ENCODE measurements around the gene PAX8.

PAX8 gene

DNA sequence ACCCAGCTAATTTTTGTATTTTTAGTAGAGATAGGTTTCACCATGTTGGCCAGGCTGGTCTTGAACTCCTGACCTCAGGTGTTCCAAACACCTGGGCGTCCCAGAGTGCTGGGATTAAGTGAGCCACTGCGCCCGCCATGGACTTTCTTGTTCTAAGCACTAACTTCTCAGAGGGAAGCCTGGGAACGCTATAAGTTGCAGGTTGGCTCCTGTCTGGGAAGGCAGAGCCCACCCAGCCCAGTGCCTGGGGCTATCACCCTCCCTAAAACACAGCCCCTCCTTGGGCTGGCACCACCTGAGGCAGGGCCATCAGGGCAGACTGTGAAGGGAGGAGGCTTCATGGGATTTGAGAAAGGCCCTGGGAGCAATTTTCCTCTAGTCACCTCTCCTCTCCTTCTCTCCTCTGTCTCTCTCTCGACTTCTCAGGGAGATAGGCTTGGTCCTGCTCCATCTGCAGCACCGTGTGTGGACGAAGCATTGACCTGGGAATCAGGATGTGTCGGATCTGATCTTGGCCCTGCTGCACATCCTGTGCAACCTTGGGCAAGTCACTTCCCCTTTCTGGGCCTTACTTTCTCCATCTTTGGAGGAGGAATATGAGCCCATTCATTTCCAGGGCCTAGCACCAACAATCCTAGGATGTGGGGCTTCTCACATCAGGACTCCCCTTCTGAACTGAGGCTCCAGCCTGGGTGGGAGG is 94.0 kb downstream of the PAX8 start:
- no peaks in the 10 kb centered on the region for H3K9me3 ChIP-seq (ENCODE audit: control insufficient read depth, low read length)
- H3K4me1 ChIP-seq (ENCODE audit: control insufficient read depth, insufficient read depth, low read length): peaks cover 8% of the 10 kb centered on the region
- H3K36me3 ChIP-seq (ENCODE audit: control insufficient read depth, insufficient read depth, low read length, severe bottlenecking): no peaks in the 10 kb centered on the region
- no peak for DNase-seq (ENCODE audit: low read depth)
- no peak overlapping the region for H3K4me3 ChIP-seq (ENCODE audit: low read length)
- no peaks in the 10 kb centered on the region for H3K27me3 ChIP-seq (replicated peaks; ENCODE audit: control insufficient read depth, insufficient read depth, low read length)
- H3K9ac ChIP-seq (ENCODE audit: low read length): no peak overlapping the region

DNA sequence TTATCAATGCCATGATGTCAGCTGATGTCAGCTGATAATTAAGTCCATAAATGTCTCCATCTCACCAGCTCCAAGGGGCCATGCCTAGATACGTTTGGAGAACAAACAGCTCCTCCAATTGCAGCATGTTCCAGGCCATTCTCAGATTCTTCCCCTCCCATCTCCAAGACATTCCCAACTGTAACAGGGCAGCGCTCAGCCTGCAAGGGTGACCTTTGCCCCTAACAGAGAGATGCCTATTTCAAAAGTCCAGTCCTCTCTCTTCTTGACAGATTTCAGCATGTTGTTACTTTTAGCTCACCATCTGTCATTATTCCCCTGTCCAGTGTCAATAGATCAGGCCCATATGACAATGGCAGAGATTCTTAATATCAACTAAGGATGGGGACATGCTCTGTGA is 95.0 kb downstream of the PAX8 start:
- no peak for DNase-seq (ENCODE audit: low read depth)
- Histone ChIP-seq H3K4me1 (ENCODE audit: control insufficient read depth, insufficient read depth, low read length) (peaks cover 8% of the 10 kb centered on the region), H3K9me3 (ENCODE audit: control insufficient read depth, low read length) (no peaks in the 10 kb centered on the region)

DNA sequence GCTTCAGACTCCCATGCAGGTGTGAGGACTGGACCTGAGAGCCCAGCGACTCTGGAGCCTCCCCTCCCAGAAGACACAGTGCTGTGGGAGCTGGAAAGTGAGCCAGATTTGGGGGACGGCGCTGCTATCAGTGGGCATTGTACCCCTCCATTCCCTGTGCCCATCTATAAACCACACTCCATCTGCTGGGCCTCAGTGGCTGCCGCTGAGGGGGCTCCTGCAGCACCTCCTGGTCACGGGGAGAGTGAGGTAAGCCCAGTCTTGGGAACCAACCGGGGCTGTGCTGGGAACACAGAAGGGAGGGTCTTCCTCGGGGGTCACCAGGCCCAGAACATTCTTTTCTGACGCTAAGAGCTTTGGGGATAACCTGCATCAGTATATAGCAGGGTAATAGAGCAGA is 95.5 kb downstream of the PAX8 start:
- Histone ChIP-seq H3K36me3 (ENCODE audit: control insufficient read depth, insufficient read depth, low read length, severe bottlenecking) (no peaks in the 10 kb centered on the region), H3K4me3 (ENCODE audit: low read length) (no peak overlapping the region), H3K4me1 (ENCODE audit: control insufficient read depth, insufficient read depth, low read length) (peaks cover 8% of the 10 kb centered on the region), H3K9ac (ENCODE audit: low read length) (no peak overlapping the region), H3K27me3 (replicated peaks; ENCODE audit: control insufficient read depth, insufficient read depth, low read length) (no peaks in the 10 kb centered on the region), H3K9me3 (ENCODE audit: control insufficient read depth, low read length) (no peaks in the 10 kb centered on the region)
- DNase-seq (ENCODE audit: low read depth): no peak

More for the DNA sequence above, 95.0 kb downstream of the PAX8 start:
- Histone ChIP-seq H3K36me3 (ENCODE audit: control insufficient read depth, insufficient read depth, low read length, severe bottlenecking) (no peaks in the 10 kb centered on the region), H3K27me3 (replicated peaks; ENCODE audit: control insufficient read depth, insufficient read depth, low read length) (no peaks in the 10 kb centered on the region), H3K4me3 (ENCODE audit: low read length) (no peak overlapping the region), H3K9ac (ENCODE audit: low read length) (no peak overlapping the region)

DNA sequence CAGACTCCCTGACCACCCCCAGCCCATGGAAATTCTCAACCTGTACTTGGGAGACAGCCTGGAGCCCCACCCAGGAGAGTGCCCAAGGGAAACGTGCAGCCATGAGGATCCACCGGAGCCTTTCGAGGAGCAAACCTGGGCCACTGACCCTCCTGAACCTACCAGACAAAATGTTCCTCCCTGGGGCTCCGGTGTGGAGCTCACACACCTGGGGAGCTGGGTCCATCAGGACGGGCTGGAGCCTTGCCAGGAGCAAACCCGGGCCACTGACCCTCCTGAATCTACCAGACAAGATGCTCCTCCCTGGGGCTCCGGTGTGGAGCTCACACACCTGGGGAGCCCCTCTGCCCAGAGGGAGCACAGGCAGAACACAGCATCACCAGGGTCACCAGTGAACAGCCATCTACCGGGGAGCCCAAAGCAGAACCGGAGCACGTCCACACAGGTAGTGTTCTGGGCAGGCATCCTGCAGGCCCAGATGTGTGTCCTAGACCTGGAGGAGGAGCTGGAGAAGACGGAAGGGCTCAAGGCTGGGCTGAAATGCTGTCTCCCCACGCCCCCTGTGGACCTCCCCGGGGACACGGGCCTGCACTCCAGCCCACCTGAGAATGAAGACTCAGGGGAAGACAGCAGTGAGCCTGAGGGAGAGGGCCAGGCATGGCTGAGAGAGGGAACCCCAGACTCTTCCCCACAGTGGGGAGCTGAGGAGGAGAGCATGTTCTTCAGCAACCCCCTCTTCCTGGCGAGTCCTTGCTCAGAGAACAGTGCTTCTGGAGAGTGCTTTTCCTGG is 96.1 kb downstream of the PAX8 start:
- Histone ChIP-seq H3K27me3 (replicated peaks; ENCODE audit: control insufficient read depth, insufficient read depth, low read length) (no peaks in the 10 kb centered on the region), H3K36me3 (ENCODE audit: control insufficient read depth, insufficient read depth, low read length, severe bottlenecking) (no peaks in the 10 kb centered on the region), H3K9me3 (ENCODE audit: control insufficient read depth, low read length) (no peaks in the 10 kb centered on the region), H3K9ac (ENCODE audit: low read length) (no peak overlapping the region), H3K4me1 (ENCODE audit: control insufficient read depth, insufficient read depth, low read length) (peaks cover 8% of the 10 kb centered on the region), H3K4me3 (ENCODE audit: low read length) (no peak overlapping the region)
- DNase-seq (ENCODE audit: low read depth): no peak

DNA sequence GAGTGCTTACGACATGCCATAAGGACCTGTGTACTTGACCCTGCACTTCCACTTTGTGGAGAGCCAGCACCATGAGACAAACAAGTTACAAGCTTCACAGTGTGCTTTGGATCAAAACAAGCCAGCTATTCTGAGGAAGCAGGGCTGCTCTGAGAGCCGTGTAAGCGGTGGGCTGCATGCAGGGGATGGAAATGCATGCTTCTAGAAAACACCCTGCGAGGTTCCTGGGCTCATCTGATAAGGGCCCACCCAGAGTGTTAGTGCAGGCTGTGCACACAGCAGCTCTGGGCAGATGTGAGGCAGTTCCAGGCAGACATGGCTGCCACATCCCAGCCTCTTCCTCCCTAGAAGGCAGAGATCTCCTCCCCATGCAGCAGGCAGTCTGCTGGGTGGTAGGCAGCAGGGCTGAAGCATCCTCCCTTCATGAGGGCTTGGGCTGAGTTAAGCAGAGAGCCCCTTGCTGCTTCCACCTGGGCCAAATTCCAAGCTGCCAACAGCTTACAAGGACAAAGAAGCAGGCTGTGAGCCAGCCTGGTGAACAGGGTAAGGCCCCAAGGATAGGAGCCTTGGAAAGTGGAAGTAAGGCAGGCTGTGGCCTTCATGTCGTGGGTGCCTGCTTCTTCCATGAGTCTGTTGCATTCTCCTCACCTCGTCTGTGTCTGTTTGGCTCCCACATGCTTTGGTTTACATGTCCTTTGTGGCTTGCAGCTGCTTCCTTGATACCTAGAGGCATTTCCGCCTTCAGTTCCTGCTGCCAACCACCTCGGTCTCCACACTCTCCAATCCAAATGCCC is 97.3 kb downstream of the PAX8 start:
- Histone ChIP-seq H3K9me3 (ENCODE audit: control insufficient read depth, low read length) (no peaks in the 10 kb centered on the region), H3K27me3 (replicated peaks; ENCODE audit: control insufficient read depth, insufficient read depth, low read length) (peaks cover under 1% of the 10 kb centered on the region), H3K4me1 (ENCODE audit: control insufficient read depth, insufficient read depth, low read length) (peaks cover 8% of the 10 kb centered on the region), H3K36me3 (ENCODE audit: control insufficient read depth, insufficient read depth, low read length, severe bottlenecking) (no peaks in the 10 kb centered on the region), H3K4me3 (ENCODE audit: low read length) (no peak overlapping the region), H3K9ac (ENCODE audit: low read length) (no peak overlapping the region)
- no peak for DNase-seq (ENCODE audit: low read depth)

DNA sequence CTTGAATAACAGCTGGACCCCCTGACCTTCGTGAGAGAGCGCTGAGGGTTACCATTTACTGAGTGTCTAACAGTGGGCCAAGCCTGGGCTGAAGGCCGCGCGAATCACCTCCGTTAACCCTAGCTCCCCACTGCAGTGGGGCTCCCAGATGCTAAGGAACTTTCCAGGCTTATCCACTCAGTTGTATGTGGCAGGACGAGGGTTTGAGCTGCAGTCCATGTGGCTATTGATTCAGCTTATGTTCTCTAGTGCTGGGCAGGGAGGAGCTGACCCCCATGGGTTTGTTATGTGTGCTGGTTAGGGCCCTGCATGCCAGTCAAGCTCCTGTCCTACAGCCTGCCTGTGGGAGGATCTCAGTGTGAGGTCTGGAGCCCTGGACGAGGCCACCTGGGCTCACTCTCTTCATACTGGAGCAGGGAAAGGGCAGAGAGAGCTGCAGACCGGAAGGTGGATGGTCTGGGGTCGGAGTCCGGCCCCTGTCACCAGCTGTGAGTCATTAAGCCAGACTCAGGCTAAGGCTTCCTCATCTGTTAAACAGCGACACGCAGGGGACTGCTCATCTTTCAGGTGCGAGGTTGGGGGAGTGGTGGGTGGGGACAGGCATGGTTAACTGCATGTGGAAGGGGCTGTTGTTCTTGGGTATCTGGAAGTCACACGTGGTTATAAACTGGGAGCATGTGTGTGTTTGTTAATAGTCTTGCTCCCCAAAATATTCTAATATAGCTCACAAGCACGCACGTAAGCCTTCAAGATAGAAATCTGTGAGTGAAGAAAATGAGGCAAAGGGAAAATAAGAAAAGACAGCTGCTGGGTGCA is 98.4 kb downstream of the PAX8 start:
- no peaks in the 10 kb centered on the region for H3K9me3 ChIP-seq (ENCODE audit: control insufficient read depth, low read length)
- no peak overlapping the region for H3K4me3 ChIP-seq (ENCODE audit: low read length)
- DNase-seq (ENCODE audit: low read depth): no peak
- H3K27me3 ChIP-seq (replicated peaks; ENCODE audit: control insufficient read depth, insufficient read depth, low read length): peaks cover 7% of the 10 kb centered on the region
- no peak overlapping the region for H3K9ac ChIP-seq (ENCODE audit: low read length)
- no peaks in the 10 kb centered on the region for H3K36me3 ChIP-seq (ENCODE audit: control insufficient read depth, insufficient read depth, low read length, severe bottlenecking)
- peaks cover under 1% of the 10 kb centered on the region for H3K4me1 ChIP-seq (ENCODE audit: control insufficient read depth, insufficient read depth, low read length)

DNA sequence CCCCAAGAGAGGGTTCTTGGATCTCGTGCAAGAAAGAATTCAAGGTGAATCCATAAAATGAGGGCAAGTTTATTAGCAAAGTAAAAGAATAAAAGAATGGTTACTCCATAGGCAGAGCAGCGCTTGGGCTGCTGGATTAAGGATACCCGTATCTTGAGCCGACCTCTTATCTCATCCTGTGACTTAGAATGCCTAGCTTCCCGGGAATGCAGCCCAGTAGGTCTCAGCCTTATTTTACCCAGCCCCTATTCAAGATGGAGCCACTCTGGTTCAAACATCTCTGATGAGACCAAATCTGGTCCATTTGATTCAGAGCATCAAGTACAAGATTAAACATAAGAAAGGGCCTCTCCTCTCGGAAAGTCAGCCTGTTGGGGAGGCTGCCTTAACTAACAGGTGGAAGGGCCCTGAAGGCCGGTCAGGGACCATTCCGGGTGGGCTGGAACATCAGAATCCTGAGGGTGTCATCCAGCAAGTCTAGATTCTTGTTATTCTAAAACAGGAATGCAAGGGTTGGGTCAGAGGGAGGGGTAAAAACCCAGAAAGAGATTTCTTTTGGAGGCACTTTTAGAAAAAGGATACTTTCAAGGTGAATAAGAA is 99.2 kb downstream of the PAX8 start:
- peaks cover 7% of the 10 kb centered on the region for H3K27me3 ChIP-seq (replicated peaks; ENCODE audit: control insufficient read depth, insufficient read depth, low read length)
- no peaks in the 10 kb centered on the region for H3K36me3 ChIP-seq (ENCODE audit: control insufficient read depth, insufficient read depth, low read length, severe bottlenecking)
- no peak overlapping the region for H3K4me3 ChIP-seq (ENCODE audit: low read length)
- H3K9me3 ChIP-seq (ENCODE audit: control insufficient read depth, low read length): no peaks in the 10 kb centered on the region
- no peak for DNase-seq (ENCODE audit: low read depth)
- no peaks in the 10 kb centered on the region for H3K4me1 ChIP-seq (ENCODE audit: control insufficient read depth, insufficient read depth, low read length)
- no peak overlapping the region for H3K9ac ChIP-seq (ENCODE audit: low read length)

DNA sequence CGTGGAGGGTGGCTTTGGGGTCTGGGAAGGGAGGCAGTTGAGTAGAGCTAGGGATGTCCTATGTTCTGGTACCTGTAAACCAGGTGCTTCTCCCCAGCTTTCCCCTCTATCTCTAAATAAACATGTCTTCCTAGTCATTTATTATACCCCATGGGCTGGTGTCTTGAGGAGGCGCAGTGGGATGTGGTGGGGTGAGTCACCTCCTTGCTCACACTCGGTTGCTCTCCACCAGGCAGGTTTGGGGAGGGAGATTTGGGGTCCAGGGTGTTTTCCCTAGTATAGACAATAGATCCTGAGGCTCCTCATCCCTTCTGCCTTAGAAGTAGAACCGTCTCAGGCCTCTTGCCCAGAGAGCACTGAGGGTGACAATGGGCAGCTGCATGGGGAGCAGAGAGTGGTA is 99.8 kb downstream of the PAX8 start:
- Histone ChIP-seq H3K4me1 (ENCODE audit: control insufficient read depth, insufficient read depth, low read length) (no peaks in the 10 kb centered on the region), H3K36me3 (ENCODE audit: control insufficient read depth, insufficient read depth, low read length, severe bottlenecking) (no peaks in the 10 kb centered on the region), H3K27me3 (replicated peaks; ENCODE audit: control insufficient read depth, insufficient read depth, low read length) (peaks cover 7% of the 10 kb centered on the region), H3K9me3 (ENCODE audit: control insufficient read depth, low read length) (no peaks in the 10 kb centered on the region), H3K4me3 (ENCODE audit: low read length) (no peak overlapping the region), H3K9ac (ENCODE audit: low read length) (no peak overlapping the region)
- no peak for DNase-seq (ENCODE audit: low read depth)

DNA sequence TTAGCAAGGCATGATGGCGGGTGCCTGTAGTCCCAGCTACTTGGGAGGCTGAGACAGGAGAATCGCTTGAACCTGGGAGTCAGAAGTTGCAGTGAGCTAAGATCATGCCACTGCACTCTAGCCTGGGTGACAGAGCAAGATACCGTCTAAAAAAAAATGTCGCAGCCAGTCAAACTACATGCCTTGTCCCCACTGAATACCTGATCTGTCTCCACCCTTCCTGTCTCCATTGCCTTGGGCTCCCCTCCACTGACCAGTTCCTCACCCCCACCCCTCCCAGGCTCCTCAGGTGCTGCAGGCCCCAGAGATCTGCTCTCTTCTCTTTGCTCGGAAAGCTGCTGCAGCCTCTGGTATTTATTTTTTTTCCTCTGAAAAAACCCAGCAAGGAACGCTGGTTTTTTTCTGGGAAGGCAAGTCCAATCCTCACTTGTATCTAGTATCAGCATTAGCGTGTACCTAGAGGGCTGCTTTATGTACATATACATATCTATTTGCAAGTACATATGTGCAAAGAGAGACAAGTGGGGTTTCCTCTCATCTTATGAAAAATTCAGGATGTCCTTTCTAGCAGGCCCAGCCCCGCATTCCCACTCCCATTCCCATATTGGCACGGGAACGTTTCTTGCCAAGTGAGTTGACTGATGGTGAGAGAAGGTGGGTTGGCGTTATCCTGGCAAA is 100.5 kb downstream of the PAX8 start:
- Histone ChIP-seq H3K36me3 (ENCODE audit: control insufficient read depth, insufficient read depth, low read length, severe bottlenecking) (no peaks in the 10 kb centered on the region), H3K4me3 (ENCODE audit: low read length) (no peak overlapping the region), H3K9ac (ENCODE audit: low read length) (no peak overlapping the region), H3K9me3 (ENCODE audit: control insufficient read depth, low read length) (no peaks in the 10 kb centered on the region), H3K4me1 (ENCODE audit: control insufficient read depth, insufficient read depth, low read length) (no peaks in the 10 kb centered on the region), H3K27me3 (replicated peaks; ENCODE audit: control insufficient read depth, insufficient read depth, low read length) (peaks cover 7% of the 10 kb centered on the region)
- no peak for DNase-seq (ENCODE audit: low read depth)

DNA sequence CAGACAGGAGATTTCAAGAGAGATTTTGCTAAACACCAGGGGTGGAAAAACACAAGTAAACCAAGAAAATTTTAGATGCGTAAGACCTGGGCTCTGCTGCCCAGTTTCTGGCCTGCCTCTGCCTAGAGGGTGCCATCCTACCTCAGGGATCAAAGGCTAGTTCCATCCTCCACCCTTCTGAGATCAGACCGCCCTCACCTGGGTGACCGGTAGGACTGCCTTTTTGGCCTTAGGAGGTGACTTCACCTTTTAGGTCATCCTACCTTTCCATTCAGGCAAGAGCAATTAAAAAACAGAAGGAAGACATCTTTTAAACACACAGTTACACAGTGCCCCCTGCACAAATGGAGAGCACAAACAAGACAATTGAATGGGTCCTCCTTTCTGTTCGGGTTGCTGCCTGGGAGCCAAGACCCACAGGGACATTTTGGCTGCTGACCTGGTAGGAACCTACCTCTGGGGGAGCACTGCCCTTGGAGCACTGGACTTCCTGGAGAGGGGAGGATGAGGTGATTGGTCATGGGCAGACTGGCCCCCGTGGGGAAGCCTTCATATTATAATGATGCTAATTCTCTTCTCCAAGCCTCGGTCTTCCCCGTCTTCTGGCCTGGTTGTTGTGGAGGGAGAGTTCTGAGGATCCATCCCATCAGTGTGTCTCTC is 101.9 kb downstream of the PAX8 start:
- DNase-seq (ENCODE audit: low read depth): no peak
- Histone ChIP-seq H3K4me1 (ENCODE audit: control insufficient read depth, insufficient read depth, low read length) (no peaks in the 10 kb centered on the region), H3K4me3 (ENCODE audit: low read length) (no peak overlapping the region), H3K36me3 (ENCODE audit: control insufficient read depth, insufficient read depth, low read length, severe bottlenecking) (no peaks in the 10 kb centered on the region), H3K9ac (ENCODE audit: low read length) (no peak overlapping the region), H3K9me3 (ENCODE audit: control insufficient read depth, low read length) (no peaks in the 10 kb centered on the region), H3K27me3 (replicated peaks; ENCODE audit: control insufficient read depth, insufficient read depth, low read length) (peaks cover 7% of the 10 kb centered on the region)
